A673 (cell line): ENCODE measurements around the gene SLC11A1. TPM values are rescaled to one million over a fixed set of nuclear protein-coding genes. Genes with fewer than 3 reads are reported as not detected.

ENCODE experiments used
- BruUV-seq: library from RNA; stranded (reverse); fragments of 400-500 nt; replicated peaks from 2 replicates; lab custom pipeline; 2021; lab: Mats Ljungman, UMichigan
- CTCF ChIA-PET: fragments of 300-600 bp; sonication (Branson Sonifier 250); formaldehyde crosslinking; loops from one replicate; lab custom pipeline; 2022; ENCODE audit warnings: antibody characterized with exemption; lab: Charles Lee
- POLR2A ChIA-PET: fragments of 300-600 bp; sonication (Branson Sonifier 250); formaldehyde crosslinking; loops from one replicate; lab custom pipeline; 2022; ENCODE audit warnings: antibody characterized with exemption; ENCODE audit not compliant: low non-redundant PET; lab: Charles Lee
- DNase-seq: peaks from one replicate; pipeline ENCODE4 v3.0.0-alpha.2; 2015; ENCODE audit warnings: low spot score
- H3K27ac ChIP-seq: fragments of 200-600 bp; sonication (generic); 2 replicates; pipeline ENCODE4 v1.5.1; 2016; ENCODE audit warnings: mixed run types, low read depth, mild to moderate bottlenecking, mixed read lengths, antibody characterized with exemption, low read length; ENCODE audit not compliant: poor library complexity, severe bottlenecking
- H3K27me3 ChIP-seq: fragments of 200-600 bp; sonication (generic); replicated peaks from 2 replicates; pipeline ENCODE4 v1.6.1; 2017; ENCODE audit warnings: mixed run types, low read depth, mild to moderate bottlenecking, mixed read lengths, antibody characterized with exemption, low read length; ENCODE audit not compliant: insufficient read depth, poor library complexity
- H3K36me3 ChIP-seq: fragments of 200-600 bp; sonication (generic); 2 replicates; pipeline ENCODE4 v1.6.1; 2016; ENCODE audit warnings: mixed run types, mild to moderate bottlenecking, mixed read lengths, antibody characterized with exemption, low read length; ENCODE audit not compliant: insufficient read depth, poor library complexity, severe bottlenecking
- H3K4me1 ChIP-seq: fragments of 200-600 bp; sonication (generic); 2 replicates; pipeline ENCODE4 v1.6.1; 2017; ENCODE audit warnings: mixed run types, mild to moderate bottlenecking, mixed read lengths, antibody characterized with exemption, low read length; ENCODE audit not compliant: insufficient read depth, poor library complexity, severe bottlenecking
- H3K4me3 ChIP-seq: fragments of 200-600 bp; sonication (generic); 2 replicates; pipeline ENCODE4 v1.5.1; 2016; ENCODE audit warnings: low read depth, mixed run types, mild to moderate bottlenecking, mixed read lengths, low read length; ENCODE audit not compliant: poor library complexity, severe bottlenecking
- H3K9me3 ChIP-seq: fragments of 200-600 bp; sonication (generic); 2 replicates; pipeline ENCODE4 v1.6.1; 2016; ENCODE audit warnings: mixed run types, low read depth, mild to moderate bottlenecking, mixed read lengths, antibody characterized with exemption, low read length; ENCODE audit not compliant: poor library complexity, severe bottlenecking
- EZH2 ChIP-seq: fragments of 200-600 bp; sonication (generic); IDR thresholded peaks from 2 replicates; pipeline ENCODE4 v1.6.1; 2017; ENCODE audit warnings: borderline replicate concordance, low read depth, mild to moderate bottlenecking, mixed read lengths, antibody characterized with exemption, low read length; ENCODE audit not compliant: poor library complexity, severe bottlenecking
- intact Hi-C: fragments of 100-400 bp; cut with micrococcal nuclease; formaldehyde crosslinking; loops from one replicate; pipeline ENCODE4 v1.10.0; 2022; ENCODE audit not compliant: unreplicated experiment
- total RNA-seq: library from RNA; stranded (reverse); gene quantifications from 2 replicates; pipeline ENCODE4 v1.2.3, GENCODE V29; 2021
- TF ChIP-seq, protein P1 (sequence below): fragments of 300-800, 200-600 bp; sonication (generic); conservative IDR thresholded peaks from 2 replicates; pipeline ENCODE4 v1.5.1; 2017; ENCODE audit warnings: low read depth, mild to moderate bottlenecking, antibody characterized with exemption, low read length, moderate library complexity, mixed read lengths

SLC11A1 gene
- total RNA-seq, 1 experiment from 2014 or later, result 0.09 TPM

DNA sequence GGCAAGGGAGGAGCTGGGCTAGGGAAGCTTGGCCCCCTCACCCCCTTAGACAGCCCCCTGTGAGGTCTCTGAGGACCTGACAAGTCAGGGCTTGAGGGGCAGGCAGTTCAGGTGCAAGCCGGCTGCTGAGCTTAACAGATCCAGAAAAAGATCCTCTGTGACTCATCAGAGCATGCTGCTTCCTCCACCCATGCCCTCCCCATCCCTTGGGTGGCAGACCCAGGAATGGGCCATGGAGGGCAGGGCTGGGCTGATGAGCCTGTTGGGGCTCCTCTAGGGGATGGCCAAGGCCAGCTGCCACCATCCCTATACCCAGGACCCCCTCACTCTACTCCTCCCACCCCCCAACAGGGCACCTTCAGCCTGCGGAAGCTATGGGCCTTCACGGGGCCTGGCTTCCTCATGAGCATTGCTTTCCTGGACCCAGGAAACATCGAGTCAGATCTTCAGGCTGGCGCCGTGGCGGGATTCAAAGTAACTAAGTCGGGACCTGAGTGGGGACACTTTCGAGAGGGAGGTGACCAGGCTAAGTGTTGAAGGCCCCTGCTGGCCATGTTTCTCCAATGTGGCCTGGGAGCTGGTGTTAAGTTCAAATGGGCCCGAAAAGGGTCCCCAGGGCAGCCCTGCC is 1.9 kb downstream of the SLC11A1 start:
- ChIA-PET POLR2A (interaction anchor here (0.5 kb wide), 1 partner anchor 276 kb away, joined by 8 read pairs; the partner anchor contains the start of genes BCS1L and ZNF142), CTCF (no interaction called here)
- peaks cover 6% of the 10 kb centered on the region for H3K4me1 ChIP-seq
- no peak overlapping the region for H3K4me3 ChIP-seq
- no peak overlapping the region for H3K27ac ChIP-seq
- TF ChIP-seq EZH2, result no peak
- TF ChIP-seq, protein P1, sequence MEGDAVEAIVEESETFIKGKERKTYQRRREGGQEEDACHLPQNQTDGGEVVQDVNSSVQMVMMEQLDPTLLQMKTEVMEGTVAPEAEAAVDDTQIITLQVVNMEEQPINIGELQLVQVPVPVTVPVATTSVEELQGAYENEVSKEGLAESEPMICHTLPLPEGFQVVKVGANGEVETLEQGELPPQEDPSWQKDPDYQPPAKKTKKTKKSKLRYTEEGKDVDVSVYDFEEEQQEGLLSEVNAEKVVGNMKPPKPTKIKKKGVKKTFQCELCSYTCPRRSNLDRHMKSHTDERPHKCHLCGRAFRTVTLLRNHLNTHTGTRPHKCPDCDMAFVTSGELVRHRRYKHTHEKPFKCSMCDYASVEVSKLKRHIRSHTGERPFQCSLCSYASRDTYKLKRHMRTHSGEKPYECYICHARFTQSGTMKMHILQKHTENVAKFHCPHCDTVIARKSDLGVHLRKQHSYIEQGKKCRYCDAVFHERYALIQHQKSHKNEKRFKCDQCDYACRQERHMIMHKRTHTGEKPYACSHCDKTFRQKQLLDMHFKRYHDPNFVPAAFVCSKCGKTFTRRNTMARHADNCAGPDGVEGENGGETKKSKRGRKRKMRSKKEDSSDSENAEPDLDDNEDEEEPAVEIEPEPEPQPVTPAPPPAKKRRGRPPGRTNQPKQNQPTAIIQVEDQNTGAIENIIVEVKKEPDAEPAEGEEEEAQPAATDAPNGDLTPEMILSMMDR, result no peak
- H3K27me3 ChIP-seq, result no peaks in the 10 kb centered on the region
- DNase-seq, result no peak
- H3K36me3 ChIP-seq, result no peaks in the 10 kb centered on the region
- BruUV-seq, result no TSS peak
- intact Hi-C loops, result no loop called here
- H3K9me3 ChIP-seq, result no peaks in the 10 kb centered on the region

DNA sequence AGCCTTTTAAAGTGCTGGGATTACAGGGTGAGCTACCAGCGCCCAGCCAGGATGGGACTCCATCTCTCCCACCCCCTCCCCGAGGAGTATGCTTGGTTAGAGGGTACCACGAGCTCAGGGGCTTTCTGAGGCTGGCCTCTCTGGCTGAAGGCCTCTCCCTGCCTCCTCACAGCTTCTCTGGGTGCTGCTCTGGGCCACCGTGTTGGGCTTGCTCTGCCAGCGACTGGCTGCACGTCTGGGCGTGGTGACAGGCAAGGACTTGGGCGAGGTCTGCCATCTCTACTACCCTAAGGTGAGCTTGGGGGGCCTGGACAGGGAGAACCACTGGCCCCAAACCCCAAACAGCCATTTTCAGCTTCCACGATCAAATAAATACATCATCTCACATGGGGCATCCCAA is 2.9 kb downstream of the SLC11A1 start:
- Histone ChIP-seq H3K4me1 (peaks cover 6% of the 10 kb centered on the region), H3K4me3 (no peak overlapping the region), H3K27ac (no peak overlapping the region), H3K27me3 (no peaks in the 10 kb centered on the region), H3K36me3 (no peaks in the 10 kb centered on the region), H3K9me3 (no peaks in the 10 kb centered on the region)
- CTCF ChIA-PET, result interaction anchor here (1.7 kb wide), 1 partner anchor 11 kb away, joined by 6 read pairs; no protein-coding TSS in a partner anchor
- BruUV-seq, result no TSS peak
- no peak for TF ChIP-seq EZH2
- TF ChIP-seq, protein P1, result no peak
- DNase-seq, result no peak
- intact Hi-C loops, result loop anchor here (5.0 kb wide), 1 partner anchor 198 kb away; no protein-coding TSS in a partner anchor
- POLR2A ChIA-PET, result no interaction called here

DNA sequence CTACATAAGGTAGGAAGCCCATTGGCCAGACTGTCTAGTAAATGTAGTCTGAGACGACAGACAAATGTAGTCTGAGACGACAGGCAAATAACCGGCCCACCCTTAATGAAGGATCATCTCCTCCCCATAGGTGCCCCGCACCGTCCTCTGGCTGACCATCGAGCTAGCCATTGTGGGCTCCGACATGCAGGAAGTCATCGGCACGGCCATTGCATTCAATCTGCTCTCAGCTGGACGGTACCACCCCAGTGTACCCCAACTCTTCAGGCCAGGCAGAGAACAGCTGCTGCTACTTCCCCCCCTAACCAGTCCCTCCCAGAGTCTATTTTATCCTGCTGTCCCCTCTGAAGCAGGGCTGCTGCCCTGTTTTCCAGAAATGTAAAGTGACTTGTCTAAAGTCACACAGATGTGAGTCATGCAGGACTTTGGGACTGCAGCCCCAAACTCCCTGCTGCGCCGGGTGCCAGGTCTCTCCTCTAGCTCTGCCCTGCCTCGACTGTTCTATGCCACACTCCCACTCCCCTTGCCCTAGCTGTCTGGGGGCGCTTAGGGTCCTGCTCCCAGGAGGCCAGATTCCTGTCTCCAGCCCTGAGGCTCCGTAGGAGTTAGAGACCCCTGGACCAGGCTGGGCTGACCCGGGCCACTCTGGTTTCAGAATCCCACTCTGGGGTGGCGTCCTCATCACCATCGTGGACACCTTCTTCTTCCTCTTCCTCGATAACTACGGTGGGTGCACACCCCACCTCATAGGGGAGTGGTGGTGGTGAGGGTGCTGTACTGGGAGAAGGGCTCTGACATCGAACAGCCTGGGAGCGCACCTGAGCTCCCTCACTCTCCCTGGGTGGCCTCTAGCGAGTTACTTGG is 4.7 kb downstream of the SLC11A1 start:
- DNase-seq, result no peak
- Histone ChIP-seq H3K27me3 (no peaks in the 10 kb centered on the region), H3K27ac (no peak overlapping the region), H3K9me3 (no peaks in the 10 kb centered on the region), H3K4me3 (peak overlapping the region; percentile 36), H3K36me3 (no peaks in the 10 kb centered on the region), H3K4me1 (peaks cover 6% of the 10 kb centered on the region)
- no peak for TF ChIP-seq EZH2
- TF ChIP-seq, protein P1, result no peak
- ChIA-PET POLR2A (no interaction called here), CTCF (interaction anchor here (0.6 to 1.7 kb wide), 2 partner anchors 9 to 29 kb away, joined by 5 to 6 read pairs; no protein-coding TSS in a partner anchor)
- no TSS peak for BruUV-seq
- intact Hi-C loops, result loop anchor here (5.0 kb wide), 1 partner anchor 199 kb away; no protein-coding TSS in a partner anchor
